ENCODE data around the gene STH. TPM values are rescaled to one million over a fixed set of nuclear protein-coding genes. Genes with fewer than 3 reads are reported as not detected.

STH gene
- polyA plus RNA-seq, 1 donor (not counting 4 experiments of a cell fraction or from before 2014, with no cell fraction given): not detected

GRCh38 chr17:45999900-46000290 is 845 bp downstream of the STH start:
- Histone ChIP-seq H3K79me2 (ENCODE audit: control insufficient read depth, insufficient read depth, low read length) (no peaks in the 10 kb centered on the region), H3K4me1 (ENCODE audit: control insufficient read depth, extremely low read depth, insufficient read depth, low read length) (no peaks in the 10 kb centered on the region), H3K36me3 (ENCODE audit: control insufficient read depth in 2 of 2, extremely low read depth in 1 of 2, insufficient read depth in 2 of 2, low read length in 2 of 2) (no peaks in the 10 kb centered on the region), H3K27me3 (ENCODE audit: control insufficient read depth, extremely low read depth, insufficient read depth, low read length) (peaks cover 20% of the 10 kb centered on the region), H3K9me1 (ENCODE audit: control insufficient read depth, extremely low read depth, insufficient read depth, low read length) (no peaks in the 10 kb centered on the region), H3K4me3 (ENCODE audit: control insufficient read depth in 2 of 3, extremely low read depth in 1 of 3, insufficient read depth in 2 of 3, low read depth in 1 of 3, low read length in 3 of 3) (no peak overlapping the region), H2AFZ (ENCODE audit: control insufficient read depth, low read length) (no peak overlapping the region), H3K9ac (ENCODE audit: control insufficient read depth, extremely low read depth, insufficient read depth, low read length) (no peak overlapping the region), H3K27ac (ENCODE audit: control insufficient read depth, insufficient read depth, low read length) (no peak overlapping the region), H4K20me1 (ENCODE audit: control insufficient read depth, extremely low read depth, insufficient read depth, low read length) (no peaks in the 10 kb centered on the region), H3K4me2 (ENCODE audit: control insufficient read depth, extremely low read depth, insufficient read depth, low read depth, low read length) (no peak overlapping the region), H3K9me3 (ENCODE audit: control insufficient read depth, low read depth, low read length) (no peaks in the 10 kb centered on the region)
- no peak for FAIRE-seq
- DNase-seq (ENCODE audit: low read depth, low spot score): no peak
- dilution Hi-C loops (cut with MboI; ENCODE audit: extremely low pct_ligation_motif_present, low sequenced_read_pairs): no loop called here
- TF ChIP-seq EZH2 (IDR thresholded peaks at IDR 0.05; ENCODE audit: low read length): no peak
- TF ChIP-seq, protein P1, sequence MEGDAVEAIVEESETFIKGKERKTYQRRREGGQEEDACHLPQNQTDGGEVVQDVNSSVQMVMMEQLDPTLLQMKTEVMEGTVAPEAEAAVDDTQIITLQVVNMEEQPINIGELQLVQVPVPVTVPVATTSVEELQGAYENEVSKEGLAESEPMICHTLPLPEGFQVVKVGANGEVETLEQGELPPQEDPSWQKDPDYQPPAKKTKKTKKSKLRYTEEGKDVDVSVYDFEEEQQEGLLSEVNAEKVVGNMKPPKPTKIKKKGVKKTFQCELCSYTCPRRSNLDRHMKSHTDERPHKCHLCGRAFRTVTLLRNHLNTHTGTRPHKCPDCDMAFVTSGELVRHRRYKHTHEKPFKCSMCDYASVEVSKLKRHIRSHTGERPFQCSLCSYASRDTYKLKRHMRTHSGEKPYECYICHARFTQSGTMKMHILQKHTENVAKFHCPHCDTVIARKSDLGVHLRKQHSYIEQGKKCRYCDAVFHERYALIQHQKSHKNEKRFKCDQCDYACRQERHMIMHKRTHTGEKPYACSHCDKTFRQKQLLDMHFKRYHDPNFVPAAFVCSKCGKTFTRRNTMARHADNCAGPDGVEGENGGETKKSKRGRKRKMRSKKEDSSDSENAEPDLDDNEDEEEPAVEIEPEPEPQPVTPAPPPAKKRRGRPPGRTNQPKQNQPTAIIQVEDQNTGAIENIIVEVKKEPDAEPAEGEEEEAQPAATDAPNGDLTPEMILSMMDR (optimal IDR thresholded peaks at IDR 0.05 in 1 of 3, IDR thresholded peaks at IDR 0.05 in 1 of 3, conservative IDR thresholded peaks at IDR 0.05 in 1 of 3; ENCODE audit: extremely low read depth in 1 of 3, insufficient read depth in 2 of 3, low read length in 3 of 3): no peak

GRCh38 chr17:46000292-46000691 is 1.2 kb downstream of the STH start:
- TF ChIP-seq EZH2 (IDR thresholded peaks at IDR 0.05; ENCODE audit: low read length): no peak
- TF ChIP-seq, protein P1 (optimal IDR thresholded peaks at IDR 0.05 in 1 of 3, IDR thresholded peaks at IDR 0.05 in 1 of 3, conservative IDR thresholded peaks at IDR 0.05 in 1 of 3; ENCODE audit: extremely low read depth in 1 of 3, insufficient read depth in 2 of 3, low read length in 3 of 3): no peak
- no peak overlapping the region for H3K4me2 ChIP-seq (ENCODE audit: control insufficient read depth, extremely low read depth, insufficient read depth, low read depth, low read length)
- no peaks in the 10 kb centered on the region for H3K9me3 ChIP-seq (ENCODE audit: control insufficient read depth, low read depth, low read length)
- no peak overlapping the region for H2AFZ ChIP-seq (ENCODE audit: control insufficient read depth, low read length)
- no peaks in the 10 kb centered on the region for H3K79me2 ChIP-seq (ENCODE audit: control insufficient read depth, insufficient read depth, low read length)
- no peaks in the 10 kb centered on the region for H4K20me1 ChIP-seq (ENCODE audit: control insufficient read depth, extremely low read depth, insufficient read depth, low read length)
- H3K4me3 ChIP-seq (ENCODE audit: control insufficient read depth in 2 of 3, extremely low read depth in 1 of 3, insufficient read depth in 2 of 3, low read depth in 1 of 3, low read length in 3 of 3): no peak overlapping the region
- H3K27ac ChIP-seq (ENCODE audit: control insufficient read depth, insufficient read depth, low read length): no peak overlapping the region
- H3K9ac ChIP-seq (ENCODE audit: control insufficient read depth, extremely low read depth, insufficient read depth, low read length): no peak overlapping the region
- no peaks in the 10 kb centered on the region for H3K36me3 ChIP-seq (ENCODE audit: control insufficient read depth in 2 of 2, extremely low read depth in 1 of 2, insufficient read depth in 2 of 2, low read length in 2 of 2)
- dilution Hi-C loops (cut with MboI; ENCODE audit: extremely low pct_ligation_motif_present, low sequenced_read_pairs): no loop called here
- H3K27me3 ChIP-seq (ENCODE audit: control insufficient read depth, extremely low read depth, insufficient read depth, low read length): peaks cover 17% of the 10 kb centered on the region
- FAIRE-seq: no peak
- H3K9me1 ChIP-seq (ENCODE audit: control insufficient read depth, extremely low read depth, insufficient read depth, low read length): no peaks in the 10 kb centered on the region
- DNase-seq (ENCODE audit: low read depth, low spot score): no peak
- no peaks in the 10 kb centered on the region for H3K4me1 ChIP-seq (ENCODE audit: control insufficient read depth, extremely low read depth, insufficient read depth, low read length)
